SHP77 (cell line): ENCODE data around the gene MRPL46.
"Not testable (repeated sequence)": the region's sequence is repeated elsewhere in the genome, so short reads cannot be mapped to it uniquely, and the experiment has no call there.

Experiments
- DNase-seq, 2 experiments: peaks; one replicate each; lab custom pipeline; 2025; lab: John Stamatoyannopoulos, UW

The MRPL46 gene

DNA sequence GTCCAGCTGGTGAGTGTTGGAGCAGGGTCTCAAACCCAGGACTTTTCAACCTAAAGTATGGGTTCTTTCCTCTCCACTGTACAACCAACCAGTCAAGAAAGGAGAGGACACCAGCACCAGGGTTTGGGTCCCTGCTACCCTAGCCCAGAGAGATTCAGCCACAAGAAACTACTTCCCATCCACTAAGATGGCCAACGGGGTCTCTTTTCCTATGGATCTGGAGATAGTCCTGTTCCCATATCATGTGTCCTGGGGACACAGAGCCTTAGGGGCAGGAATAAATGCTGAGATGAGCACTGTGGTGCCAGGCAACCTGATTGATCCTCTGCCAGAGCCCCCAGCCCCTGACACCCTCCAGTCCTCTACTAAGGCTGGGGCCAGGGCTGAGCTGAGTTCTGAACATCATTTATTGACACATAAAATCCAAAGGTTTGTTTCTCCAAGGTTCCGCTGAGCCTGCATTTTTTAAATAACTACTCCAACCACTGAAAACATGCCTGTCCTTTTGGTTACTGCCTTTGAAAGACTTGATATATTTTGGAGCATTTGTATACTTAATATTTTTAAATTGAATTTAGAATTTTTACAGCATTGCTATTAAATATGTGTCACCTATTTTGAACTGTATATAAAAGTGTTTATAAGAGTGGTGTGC is 26.0 kb downstream of the MRPL46 start:
- DNase-seq: no peak

DNA sequence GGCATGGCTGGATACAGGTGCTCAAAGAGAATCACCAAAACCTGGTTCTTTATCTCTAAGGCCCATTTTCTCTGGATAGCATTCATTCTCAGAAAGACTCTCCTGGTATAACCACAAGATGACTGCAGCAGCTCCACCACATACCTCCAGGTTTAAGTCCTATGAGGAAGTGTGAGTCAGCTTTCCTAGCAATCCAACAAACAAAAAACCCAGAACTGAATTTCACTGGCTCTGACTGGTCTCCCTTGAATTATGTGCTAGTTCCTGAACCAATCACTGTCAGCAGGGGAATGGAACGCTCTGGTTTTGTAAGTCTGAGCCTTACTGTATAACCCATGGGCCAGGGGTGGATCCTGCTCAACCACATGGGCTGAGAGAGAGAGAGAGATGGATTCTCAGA is 27.2 kb downstream of the MRPL46 start:
- no peak for DNase-seq

DNA sequence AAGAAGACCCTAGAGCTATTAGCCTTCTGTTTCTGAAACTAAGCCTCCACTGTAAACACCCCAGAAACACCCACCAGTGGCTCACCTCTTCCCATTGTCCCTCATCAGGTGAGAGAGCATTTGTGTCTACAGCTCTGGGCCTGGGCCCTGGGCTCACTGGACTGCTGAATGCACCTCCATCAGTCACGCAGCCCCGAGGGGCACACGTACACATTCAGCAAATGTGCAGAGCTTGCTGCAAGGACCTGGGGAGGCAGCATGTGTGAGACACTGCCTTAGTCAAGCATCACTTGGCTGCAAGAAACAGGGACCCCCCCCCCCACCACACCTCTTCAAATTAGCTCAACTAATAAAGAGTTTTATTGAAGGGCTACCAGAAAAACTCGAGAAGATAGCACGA is 29.0 kb downstream of the MRPL46 start:
- no peak for DNase-seq

DNA sequence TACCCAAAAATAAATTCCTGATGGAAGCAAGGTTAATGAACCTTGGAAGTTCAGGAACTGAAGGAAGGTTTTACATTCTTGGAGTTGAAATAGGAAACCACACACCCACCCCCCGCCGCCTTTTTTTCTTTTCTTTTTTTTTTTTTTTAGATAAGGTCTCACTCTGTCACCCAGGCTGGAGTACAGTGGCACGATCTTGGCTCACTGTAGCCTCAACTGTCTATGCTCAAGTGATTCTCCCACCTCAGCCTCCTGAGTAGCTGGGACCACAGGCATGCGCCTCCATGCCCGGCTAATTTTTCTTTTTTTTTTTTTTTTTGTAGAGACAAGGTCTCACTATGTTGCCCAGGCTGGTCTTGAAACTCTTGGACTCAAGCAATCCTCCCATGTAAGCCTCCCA is 33.1 kb downstream of the MRPL46 start:
- not testable (repeated sequence) for DNase-seq

DNA sequence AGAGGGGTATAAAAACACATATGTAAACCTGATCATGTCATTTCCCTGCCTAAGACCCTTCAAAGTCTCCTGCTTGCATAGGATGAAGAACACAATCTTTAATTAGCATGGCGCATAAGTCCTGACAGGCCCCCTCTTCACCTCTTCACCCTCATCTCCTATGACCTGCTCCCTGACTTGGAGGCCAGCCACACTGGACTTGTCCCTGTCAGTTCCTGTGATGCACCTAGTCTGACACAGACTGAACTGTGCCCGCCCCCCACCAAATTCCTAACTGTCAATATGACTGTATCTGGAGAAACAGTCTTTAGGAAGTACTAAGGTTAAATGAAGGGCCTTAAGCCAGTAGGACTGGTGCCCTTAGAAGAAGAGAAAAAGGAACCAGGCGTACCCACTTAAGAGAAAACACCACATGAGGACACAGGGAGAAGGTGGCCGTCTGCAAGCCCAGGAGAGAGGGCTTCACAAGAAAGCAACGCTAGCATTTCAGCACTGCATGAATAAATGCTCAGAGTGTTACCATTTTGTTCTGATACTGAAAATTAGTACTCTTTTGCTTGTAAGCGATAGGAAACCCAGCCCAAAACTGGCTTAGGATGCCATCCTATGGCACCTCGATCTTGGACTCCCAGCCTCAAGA is 34.0 kb downstream of the MRPL46 start:
- no peak for DNase-seq

DNA sequence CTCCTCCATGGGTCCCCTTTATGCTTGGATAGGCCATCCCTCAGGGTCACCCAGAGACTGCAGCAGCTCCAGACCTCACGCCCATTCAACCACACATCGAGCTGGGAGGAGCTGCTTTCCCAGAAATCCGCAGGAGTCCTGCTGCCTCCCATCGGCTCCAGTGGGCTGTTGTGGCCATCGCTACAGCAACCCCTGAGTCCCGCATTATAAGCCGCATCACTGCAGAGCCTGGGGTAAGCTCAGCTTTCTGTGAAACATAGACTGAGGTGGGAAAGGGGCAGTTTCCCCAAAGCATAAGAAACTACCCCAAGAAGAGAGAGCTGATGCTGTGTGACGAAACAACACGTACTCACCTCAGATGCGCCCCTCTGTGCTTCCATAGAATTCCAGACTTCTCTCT is 35.7 kb downstream of the MRPL46 start:
- no peak for DNase-seq

DNA sequence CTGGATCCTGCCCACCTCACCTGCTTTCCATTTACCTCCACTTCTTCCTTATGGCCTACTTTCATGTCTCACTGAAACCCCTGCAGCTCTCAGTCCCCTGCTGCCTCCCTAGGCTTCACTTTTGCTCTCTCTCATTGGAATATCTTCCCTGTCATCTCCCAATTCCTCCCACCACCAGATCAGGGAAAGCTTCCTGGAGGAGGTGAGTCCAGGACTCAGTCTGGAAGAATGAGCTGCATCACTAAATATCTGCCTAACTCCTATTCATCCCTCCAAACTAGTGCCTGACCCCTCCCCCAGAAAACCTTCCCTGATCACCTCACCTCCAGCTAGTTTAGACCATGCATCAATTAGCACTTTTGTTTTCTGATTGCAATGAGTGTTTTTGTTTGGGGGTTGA is 37.1 kb downstream of the MRPL46 start:
- DNase-seq: no peak

DNA sequence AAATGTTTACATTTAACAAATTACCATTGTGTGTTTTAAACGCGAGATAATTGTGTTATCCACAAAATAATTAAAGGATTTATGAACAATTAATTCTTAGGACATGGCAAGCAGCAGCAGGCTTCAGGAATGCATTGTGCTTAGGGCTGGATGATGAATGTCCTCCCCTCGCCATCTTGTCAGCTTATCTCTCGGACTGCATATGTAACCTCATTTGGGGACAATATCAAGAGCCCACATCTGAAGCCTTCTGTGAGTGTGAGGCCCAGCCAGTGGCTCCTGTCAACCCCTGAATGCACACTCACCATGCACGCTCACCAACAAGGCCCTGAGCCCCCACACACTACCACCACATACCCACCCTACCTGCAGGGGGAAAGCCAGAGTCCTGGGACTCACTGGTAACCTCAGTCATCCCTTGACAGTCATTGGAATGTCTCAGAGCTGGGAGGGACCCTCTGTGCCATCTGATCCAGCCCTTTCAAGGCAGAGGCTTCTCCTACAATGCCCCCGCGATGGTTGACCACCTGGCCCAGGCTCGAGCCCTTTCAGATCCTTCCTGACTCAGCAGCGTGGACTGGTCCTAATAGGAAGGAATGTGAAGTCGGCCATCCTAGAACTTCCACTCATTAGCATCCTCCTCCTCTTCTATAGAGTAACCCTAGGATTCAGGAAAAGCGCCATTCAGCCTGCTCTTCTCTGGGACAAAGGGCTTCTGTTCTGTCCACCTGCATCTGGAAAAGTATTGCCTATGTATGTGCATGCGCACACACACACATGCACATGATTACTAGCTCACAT is 38.2 kb downstream of the MRPL46 start:
- DNase-seq: no peak

DNA sequence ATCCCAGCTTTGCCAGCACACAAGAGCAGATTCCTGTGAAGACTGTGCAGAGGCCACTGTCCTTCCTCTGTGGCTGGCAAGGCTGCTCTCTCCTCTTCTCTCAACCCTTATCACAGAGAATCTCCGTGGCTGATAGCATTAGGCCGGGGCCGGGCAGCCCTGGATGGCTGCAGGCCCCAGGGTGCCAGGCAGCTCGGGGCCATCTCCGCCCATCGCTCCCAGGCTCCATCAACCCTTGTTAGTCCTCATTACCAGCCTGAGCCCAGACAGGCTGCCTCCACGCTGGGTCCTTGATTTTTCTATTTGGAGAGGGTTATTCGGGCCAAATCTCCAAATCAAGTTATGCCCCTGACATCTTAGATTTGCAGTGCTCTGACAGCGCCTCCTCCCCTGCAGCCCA is 39.1 kb downstream of the MRPL46 start:
- DNase-seq: no peak

DNA sequence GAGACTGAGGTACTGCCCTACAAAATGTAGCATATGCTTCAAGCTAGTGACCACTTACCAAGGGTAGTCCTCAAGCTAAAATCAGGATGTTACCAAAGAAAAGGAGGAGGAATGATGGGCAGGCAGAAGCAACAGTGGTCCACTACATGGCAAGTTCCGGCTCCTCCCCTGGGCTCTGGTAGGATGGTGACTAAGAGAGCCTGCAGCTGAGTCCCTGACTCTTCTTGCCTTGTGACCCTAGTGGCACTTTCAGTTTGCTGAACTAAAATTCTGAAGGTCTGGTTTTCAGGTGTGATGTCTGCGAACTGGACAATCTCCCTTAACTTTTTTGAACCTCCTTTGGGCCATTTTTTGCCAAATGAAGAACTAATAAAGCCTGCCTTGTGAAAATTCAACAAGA is 40.9 kb downstream of the MRPL46 start:
- DNase-seq: no peak

DNA sequence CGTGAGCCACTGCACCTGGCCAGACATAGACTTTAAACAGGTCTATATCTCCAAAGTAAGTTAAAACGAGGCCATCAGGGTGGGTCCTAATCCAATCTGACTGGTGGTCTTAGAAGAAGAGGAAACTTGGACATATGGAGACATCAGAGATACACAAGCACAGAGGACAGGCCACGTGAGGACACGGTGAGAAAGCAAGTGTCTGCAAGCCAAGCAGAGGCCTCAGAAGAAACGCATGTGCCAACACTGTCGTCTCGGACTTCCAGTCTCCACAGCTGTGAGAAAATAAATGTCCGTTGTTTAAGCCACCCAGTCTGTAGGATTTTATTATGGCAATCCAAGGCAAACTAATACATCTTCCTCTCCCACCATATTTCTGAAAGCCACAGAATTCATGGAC is 43.9 kb downstream of the MRPL46 start:
- DNase-seq: no peak

DNA sequence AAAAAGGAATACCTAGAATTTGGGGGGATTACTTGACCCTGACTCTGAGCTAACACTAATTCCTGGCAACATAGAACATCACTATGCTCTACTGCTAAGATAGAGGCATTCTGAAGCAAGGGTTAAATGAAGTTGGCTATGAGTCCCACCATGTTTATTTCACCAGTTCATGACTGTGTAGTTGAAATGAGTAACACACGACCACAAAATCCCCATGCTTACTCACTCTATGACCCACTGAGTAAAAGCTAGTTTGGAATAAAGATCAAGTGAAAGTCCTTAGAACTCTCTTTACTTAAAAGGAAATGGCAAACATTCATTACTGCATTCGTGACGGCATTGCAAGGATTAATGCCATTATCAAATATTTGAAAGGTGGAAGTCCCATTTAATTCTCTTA is 47.4 kb downstream of the MRPL46 start:
- no peak for DNase-seq
